Measurements from ENCODE around the gene NTNG2.

- TF ChIP-seq, protein P1, sequence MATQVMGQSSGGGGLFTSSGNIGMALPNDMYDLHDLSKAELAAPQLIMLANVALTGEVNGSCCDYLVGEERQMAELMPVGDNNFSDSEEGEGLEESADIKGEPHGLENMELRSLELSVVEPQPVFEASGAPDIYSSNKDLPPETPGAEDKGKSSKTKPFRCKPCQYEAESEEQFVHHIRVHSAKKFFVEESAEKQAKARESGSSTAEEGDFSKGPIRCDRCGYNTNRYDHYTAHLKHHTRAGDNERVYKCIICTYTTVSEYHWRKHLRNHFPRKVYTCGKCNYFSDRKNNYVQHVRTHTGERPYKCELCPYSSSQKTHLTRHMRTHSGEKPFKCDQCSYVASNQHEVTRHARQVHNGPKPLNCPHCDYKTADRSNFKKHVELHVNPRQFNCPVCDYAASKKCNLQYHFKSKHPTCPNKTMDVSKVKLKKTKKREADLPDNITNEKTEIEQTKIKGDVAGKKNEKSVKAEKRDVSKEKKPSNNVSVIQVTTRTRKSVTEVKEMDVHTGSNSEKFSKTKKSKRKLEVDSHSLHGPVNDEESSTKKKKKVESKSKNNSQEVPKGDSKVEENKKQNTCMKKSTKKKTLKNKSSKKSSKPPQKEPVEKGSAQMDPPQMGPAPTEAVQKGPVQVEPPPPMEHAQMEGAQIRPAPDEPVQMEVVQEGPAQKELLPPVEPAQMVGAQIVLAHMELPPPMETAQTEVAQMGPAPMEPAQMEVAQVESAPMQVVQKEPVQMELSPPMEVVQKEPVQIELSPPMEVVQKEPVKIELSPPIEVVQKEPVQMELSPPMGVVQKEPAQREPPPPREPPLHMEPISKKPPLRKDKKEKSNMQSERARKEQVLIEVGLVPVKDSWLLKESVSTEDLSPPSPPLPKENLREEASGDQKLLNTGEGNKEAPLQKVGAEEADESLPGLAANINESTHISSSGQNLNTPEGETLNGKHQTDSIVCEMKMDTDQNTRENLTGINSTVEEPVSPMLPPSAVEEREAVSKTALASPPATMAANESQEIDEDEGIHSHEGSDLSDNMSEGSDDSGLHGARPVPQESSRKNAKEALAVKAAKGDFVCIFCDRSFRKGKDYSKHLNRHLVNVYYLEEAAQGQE (IDR thresholded peaks at IDR 0.05; ENCODE audit: insufficient read depth in 1 of 2, low read depth in 2 of 2, low read length in 2 of 2) = no peak
- TF ChIP-seq SIN3A (IDR thresholded peaks at IDR 0.05; ENCODE audit: borderline replicate concordance, insufficient read depth, low read length) = no peak
Measured at GRCh38 chr9:132183134-132183533, 21.3 kb downstream of the NTNG2 start.
